Measurements from ENCODE around the gene SNCAIP. TPM values are rescaled to one million over a fixed set of nuclear protein-coding genes. Genes with fewer than 3 reads are reported as not detected.

The SNCAIP gene
- polyA plus RNA-seq, 10 donors = 8.1 to 14.1 (median 11.2) TPM

DNA sequence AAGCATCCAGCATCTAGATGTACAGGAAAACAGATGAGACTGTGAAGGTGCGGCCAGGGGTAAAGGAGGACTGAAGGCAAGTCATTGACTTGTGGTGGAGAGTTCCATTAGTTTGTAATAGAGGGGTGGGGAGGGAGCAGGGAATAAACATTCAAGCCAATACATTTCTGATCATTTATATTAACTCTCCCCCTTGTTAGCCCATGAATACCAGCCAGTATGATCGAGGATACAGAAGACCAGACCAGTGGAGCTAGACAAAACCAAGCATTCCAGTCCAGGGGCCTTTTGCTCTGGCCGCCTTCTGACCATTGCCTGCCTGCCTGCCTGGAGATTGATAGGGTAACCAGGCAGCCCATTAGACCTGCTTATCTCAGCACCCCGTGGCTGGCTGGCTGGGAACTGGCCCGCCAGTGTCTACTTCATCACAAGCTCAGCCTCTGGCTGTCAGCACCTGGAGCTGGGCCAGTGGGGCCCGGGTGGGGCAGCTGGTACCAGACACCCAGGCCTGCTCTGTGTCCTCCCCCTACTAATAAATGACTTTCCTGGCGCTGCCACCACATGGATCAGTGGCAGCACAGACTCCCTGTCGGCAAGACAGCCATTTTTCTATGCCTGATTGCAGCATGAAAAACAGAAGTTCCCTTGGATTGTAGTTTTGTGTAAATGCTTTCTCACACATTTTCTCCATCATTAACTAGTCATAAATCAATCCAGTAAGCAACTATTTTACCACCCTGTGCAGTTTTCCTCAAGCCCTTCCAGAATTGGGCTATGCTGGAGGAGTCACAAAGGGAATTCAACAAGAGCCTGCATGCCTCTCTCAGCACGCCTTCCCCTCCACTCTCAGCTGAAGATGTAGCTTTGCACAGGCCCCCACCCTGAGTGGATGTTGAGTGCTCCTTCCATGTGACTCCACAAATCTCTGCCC, 181.3 kb downstream of the SNCAIP start:
- no peak for DNase-seq

DNA sequence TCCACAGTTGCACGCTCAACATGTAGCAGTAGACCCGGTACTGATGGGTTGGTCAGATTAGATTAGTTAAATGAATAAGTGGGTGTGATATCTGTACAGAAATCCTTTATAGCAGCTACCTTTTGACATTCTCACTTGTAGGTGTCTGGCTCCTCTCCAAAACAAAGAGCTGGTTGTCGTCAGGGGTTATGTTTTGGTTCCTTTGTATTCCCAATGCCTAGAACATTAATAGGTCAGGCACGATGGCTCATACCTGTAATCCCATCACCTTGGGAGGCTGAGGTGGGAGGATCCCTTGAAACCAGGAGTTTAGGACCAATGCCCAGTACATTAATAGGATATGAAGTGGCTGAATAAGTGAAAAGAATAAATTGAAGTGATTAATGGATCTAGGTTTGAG, 182.1 kb downstream of the SNCAIP start:
- no peak for DNase-seq

DNA sequence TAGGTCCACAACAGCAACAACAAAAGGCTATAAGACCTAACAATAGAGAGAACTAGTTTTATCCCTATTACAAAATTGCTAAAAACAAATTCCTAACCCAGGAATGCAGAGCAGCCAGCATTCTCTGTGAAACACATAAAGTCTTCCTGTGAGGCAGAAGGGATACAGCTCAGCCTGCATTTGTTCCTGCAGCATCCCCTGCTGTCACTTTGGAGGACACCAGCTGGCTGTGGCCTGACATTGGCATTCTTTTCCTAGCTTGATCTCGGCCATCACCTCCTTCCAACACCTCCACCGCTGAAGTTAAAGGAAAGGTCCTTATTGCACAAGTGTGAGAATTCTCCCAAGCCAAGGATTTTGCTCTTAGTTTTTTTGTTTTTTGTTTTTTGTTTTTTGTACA, 186.1 kb downstream of the SNCAIP start:
- DNase-seq = peak in 2 of 3 donors; percentile 47 to 67

DNA sequence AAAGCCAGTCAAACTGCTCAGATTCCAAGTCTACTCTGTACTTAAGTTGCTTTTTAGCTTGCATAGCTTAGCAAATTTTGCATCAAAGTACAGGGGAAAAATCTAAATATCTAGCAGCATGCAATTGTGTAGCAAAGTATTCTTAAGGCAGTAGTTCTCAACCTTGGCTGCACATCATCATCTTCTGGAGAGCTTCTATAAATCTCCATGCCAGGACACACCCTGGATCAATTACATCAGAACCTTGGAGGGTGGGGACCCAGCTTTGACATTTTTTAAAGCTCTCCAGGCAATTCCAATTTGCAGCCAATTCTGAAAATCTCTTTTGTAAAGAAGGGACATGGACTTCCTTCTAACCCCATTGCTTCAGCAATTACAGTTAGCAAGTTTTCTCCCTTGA, 187.5 kb downstream of the SNCAIP start:
- peak; percentile 34 to 84 (median 66) for DNase-seq

DNA sequence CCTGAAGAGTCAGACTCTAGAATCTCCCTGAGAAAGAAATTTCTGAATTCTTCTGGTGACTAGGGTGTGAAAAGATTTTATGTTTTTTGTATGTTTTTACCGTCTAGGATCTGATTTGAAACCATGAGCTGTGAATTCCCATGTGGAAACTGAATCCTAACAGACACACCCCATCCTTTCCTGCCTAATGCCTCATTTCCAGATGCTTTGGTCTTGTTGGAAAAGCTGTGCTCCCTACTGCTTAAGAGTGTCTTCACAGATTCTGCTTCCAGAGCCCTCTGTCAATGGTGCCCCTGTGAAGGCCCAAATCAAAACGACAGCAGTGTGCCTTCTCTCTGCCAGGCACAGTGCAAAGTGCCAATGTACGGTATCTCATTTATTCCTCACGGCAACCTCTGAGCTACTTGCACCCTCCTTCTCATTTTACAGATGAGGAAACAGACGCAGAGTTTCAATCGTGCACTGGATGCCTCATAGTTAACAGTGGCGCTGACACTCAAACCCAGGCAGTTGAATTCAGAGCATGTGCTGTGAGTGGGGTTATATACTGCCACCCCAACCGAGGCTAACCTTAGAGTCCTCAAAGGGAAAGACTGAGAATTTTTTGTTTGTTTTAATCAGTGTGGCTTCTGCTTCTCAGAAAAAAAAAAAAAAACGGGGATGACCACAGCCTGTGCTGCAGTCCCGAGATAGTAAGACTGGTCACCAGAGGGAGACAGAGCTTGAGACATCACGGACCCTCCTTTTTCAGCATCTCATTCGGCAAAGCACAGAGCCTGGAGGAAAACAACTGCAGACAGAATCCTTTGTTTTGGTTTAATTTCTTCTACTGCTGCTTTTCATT, 188.4 kb downstream of the SNCAIP start:
- peak; percentile 61 to 87 (median 73) for DNase-seq

DNA sequence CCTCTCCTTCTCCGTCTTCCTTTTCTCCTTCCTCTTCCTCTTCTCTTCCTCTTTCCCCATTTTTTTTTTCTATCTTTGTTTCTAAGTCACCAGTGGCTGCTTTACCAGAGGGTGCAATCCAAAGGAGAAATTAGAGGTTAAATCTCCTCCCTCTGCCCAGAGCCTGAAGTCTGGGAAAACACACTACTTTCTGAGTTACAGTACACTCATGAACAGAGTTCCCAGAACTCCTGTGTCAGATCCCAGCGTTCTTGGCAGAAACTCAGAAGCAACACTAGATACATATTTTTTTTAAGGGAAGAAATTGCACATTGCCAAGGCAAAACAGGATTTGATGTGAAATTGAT, 189.0 kb downstream of the SNCAIP start:
- DNase-seq = peak; percentile 40 to 76 (median 66)

DNA sequence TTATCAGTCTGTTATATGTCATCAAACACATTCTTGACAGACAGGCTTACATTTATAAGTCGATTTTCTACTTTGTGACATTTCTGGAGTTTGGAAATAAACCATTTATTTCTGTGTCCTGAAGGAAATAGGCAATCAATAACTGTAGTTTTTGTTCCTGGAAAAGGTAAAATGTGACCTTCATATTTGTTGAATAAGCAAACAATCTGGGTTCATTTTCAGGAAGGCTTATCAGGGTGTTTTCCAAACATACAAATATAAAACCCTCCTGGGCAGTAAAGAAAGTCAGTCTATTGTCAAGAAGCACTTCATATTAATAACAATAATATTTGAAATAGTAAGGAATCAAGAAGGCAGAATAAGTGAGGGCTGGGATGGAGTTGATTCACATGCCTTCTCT, 195.0 kb downstream of the SNCAIP start:
- no peak for DNase-seq

DNA sequence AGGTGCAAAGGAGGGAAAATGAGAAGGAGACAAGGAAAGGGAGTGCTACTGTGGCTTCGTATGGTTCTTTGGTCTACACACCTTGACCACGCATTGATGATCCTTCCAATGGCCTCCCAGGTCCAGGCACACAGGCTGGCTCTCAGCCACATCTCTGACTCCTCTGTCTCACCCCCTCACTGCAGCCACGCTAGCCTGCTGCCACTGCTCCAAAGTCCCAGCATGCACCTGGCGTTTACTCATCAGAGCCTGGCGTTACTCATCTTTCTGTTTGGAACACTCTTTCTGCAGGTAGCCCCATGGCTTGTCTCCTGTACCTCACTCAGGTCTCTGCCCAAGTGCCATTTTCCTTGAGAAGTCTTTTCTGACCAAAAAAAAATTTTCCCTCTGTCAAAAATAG, 195.5 kb downstream of the SNCAIP start:
- no peak for DNase-seq

DNA sequence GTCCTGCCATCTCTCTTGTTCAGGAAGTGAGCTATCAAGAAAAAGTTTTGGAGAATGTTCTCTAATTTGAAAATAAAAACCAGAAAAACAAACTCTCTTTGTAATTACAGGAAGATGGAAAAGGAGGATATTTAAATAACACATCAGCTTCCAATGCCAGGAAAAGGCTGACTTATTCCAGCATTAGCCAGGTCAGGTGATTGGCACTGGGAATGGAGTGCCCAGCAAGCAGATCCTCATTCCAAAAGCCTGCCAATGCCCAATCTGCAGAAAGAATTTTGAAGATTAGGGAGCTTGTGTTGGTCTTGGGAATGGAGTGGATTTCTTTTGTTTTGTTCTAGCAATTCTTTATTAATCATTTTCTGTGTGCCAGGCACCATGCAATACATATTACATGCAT, 196.6 kb downstream of the SNCAIP start:
- no peak for DNase-seq

Other genes with a start within 250 kb of the SNCAIP start
- 100 to 1,000 TPM in 6 of 10 donors, 10 to 100 TPM in 4; 77.0 to 143 (median 103) TPM for gene LOX, start 234.0 kb upstream of the SNCAIP start, polyA plus RNA-seq (ENCODE audit: insufficient read length in 10 of 10)
- gene ZNF474, start 182.7 kb upstream of the SNCAIP start, polyA plus RNA-seq (ENCODE audit: insufficient read length in 10 of 10) = 1 to 10 TPM in 9 of 10 donors, under 1 TPM in 1; 0.98 to 4.2 (median 1.6) TPM